NCI-H1417 (cell line): Measurements from ENCODE around the gene SERTAD4.
"Not testable (repeated sequence)": the region's sequence is repeated elsewhere in the genome, so short reads cannot be mapped to it uniquely, and the experiment has no call there.

Source experiments
- DNase-seq, 3 experiments: peaks; one replicate each; lab custom pipeline; 2025; lab: John Stamatoyannopoulos, UW

Gene SERTAD4

GRCh38 chr1:210260096-210260495 is 27.5 kb downstream of the SERTAD4 start:
- DNase-seq, result no peak

GRCh38 chr1:210262167-210262896 is 29.7 kb downstream of the SERTAD4 start:
- DNase-seq, result no peak

- DNase-seq, result no peak
Measured at GRCh38 chr1:210262897-210263272, 30.3 kb downstream of the SERTAD4 start.

GRCh38 chr1:210263963-210264362 is 31.4 kb downstream of the SERTAD4 start:
- no peak for DNase-seq

- no peak for DNase-seq
Measured at GRCh38 chr1:210264496-210265380, 32.1 kb downstream of the SERTAD4 start.

- DNase-seq, result not testable (repeated sequence)
Measured at GRCh38 chr1:210265392-210265955, 32.9 kb downstream of the SERTAD4 start.

- no peak for DNase-seq
Measured at GRCh38 chr1:210269981-210270380, 37.4 kb downstream of the SERTAD4 start.

- peak in 1 of 3 experiments; percentile 51 for DNase-seq
Measured at GRCh38 chr1:210272666-210273065, 40.1 kb downstream of the SERTAD4 start.

GRCh38 chr1:210280221-210280620 is 47.6 kb downstream of the SERTAD4 start:
- DNase-seq, result no peak

GRCh38 chr1:210288116-210288515 is 55.5 kb downstream of the SERTAD4 start:
- DNase-seq, result no peak

- no peak for DNase-seq
Measured at GRCh38 chr1:210289248-210289647, 56.7 kb downstream of the SERTAD4 start.

- no peak for DNase-seq
Measured at GRCh38 chr1:210291081-210291764, 58.6 kb downstream of the SERTAD4 start.

- DNase-seq, result no peak
Measured at GRCh38 chr1:210291786-210292230, 59.2 kb downstream of the SERTAD4 start.

GRCh38 chr1:210292231-210292871 is 59.8 kb downstream of the SERTAD4 start:
- peak; percentile 22 to 84 (median 73) for DNase-seq

GRCh38 chr1:210293171-210293607 is 60.6 kb downstream of the SERTAD4 start:
- DNase-seq, result no peak

- DNase-seq, result peak; percentile 49 to 81 (median 80)
Measured at GRCh38 chr1:210294999-210295745, 62.6 kb downstream of the SERTAD4 start.
